Smooth muscle cell (in vitro differentiated cells): ENCODE results near the gene ZBTB42. TPM values are rescaled to one million over a fixed set of nuclear protein-coding genes. Genes with fewer than 3 reads are reported as not detected.

Experiments used
- DNase-seq: peaks from one replicate; lab custom pipeline; 2025; ENCODE audit not compliant: unreplicated experiment; lab: John Stamatoyannopoulos, UW
- H2AFZ ChIP-seq: fragments of 200-600 bp; sonication (generic); 2 replicates; pipeline ENCODE4 v1.6.0; 2016; ENCODE audit warnings: antibody characterized with exemption, low read depth, mild to moderate bottlenecking
- H3F3A ChIP-seq: fragments of 200-600 bp; sonication (generic); 2 replicates; pipeline ENCODE4 v1.6.0; 2017; ENCODE audit warnings: antibody characterized with exemption, low read depth
- H3K27ac ChIP-seq: fragments of 200-600 bp; sonication (generic); 2 replicates; pipeline ENCODE4 v1.5.1; 2016; ENCODE audit warnings: low read depth, mild to moderate bottlenecking
- H3K27me3 ChIP-seq: fragments of 200-600 bp; sonication (generic); 2 replicates; pipeline ENCODE4 v1.6.1; 2016; ENCODE audit warnings: low read depth, mild to moderate bottlenecking
- H3K36me3 ChIP-seq: fragments of 200-600 bp; sonication (generic); 2 replicates; pipeline ENCODE4 v1.5.1; 2016; ENCODE audit warnings: low read depth
- H3K4me1 ChIP-seq: fragments of 200-600 bp; sonication (generic); 2 replicates; pipeline ENCODE4 v1.5.1; 2016; ENCODE audit warnings: low read depth
- H3K4me2 ChIP-seq: fragments of 200-600 bp; sonication (generic); 2 replicates; pipeline ENCODE4 v1.6.0; 2016; ENCODE audit warnings: mild to moderate bottlenecking
- H3K4me3 ChIP-seq: fragments of 200-600 bp; sonication (generic); 2 replicates; pipeline ENCODE4 v1.5.1; 2016; ENCODE audit warnings: mild to moderate bottlenecking
- H3K79me2 ChIP-seq: fragments of 200-600 bp; sonication (generic); 2 replicates; pipeline ENCODE4 v1.6.0; 2016; ENCODE audit warnings: low read depth, mild to moderate bottlenecking
- H3K9ac ChIP-seq: fragments of 200-600 bp; sonication (generic); 2 replicates; pipeline ENCODE4 v1.6.0; 2016; ENCODE audit warnings: low read depth
- H3K9me3 ChIP-seq: fragments of 200-600 bp; sonication (generic); replicated peaks from 2 replicates; pipeline ENCODE4 v1.5.1; 2016; ENCODE audit warnings: low read depth
- H4K20me1 ChIP-seq: fragments of 200-600 bp; sonication (generic); 2 replicates; pipeline ENCODE4 v1.6.0; 2016; ENCODE audit warnings: low read depth
- CTCF ChIP-seq: fragments of 200-600 bp; sonication (generic); IDR thresholded peaks from 2 replicates; pipeline ENCODE4 v1.5.1; 2017; ENCODE audit warnings: borderline replicate concordance, mild to moderate bottlenecking, antibody characterized with exemption; ENCODE audit not compliant: insufficient read depth, poor library complexity, severe bottlenecking
- WGBS: methylation state at CpG from one replicate; pipeline ENCODE4 v1.1.7; 2016; ENCODE audit warnings: low lambda C conversion rate; 5-methylcytosine and 5-hydroxymethylcytosine counted together
- polyA plus RNA-seq: library from polyadenylated mRNA; unstranded; fragments of >200 nt; fragmentation: Nextera tagmentation; extraction: Ambion mirVana; gene quantifications from 2 replicates; pipeline ENCODE4 v1.2.1, GENCODE V29; 2016
- total RNA-seq: library from RNA; depleted of rRNA; stranded (reverse); fragments of >200 nt; gene quantifications from 2 replicates; pipeline ENCODE4 v1.2.3, GENCODE V29; 2014

The ZBTB42 gene
- total and polyA plus RNA-seq, 2 experiments from 2014 or later, result 0.72 to 1.6 TPM

- no peak overlapping the region for H2AFZ ChIP-seq
- no peak overlapping the region for H3K27ac ChIP-seq
- no peaks in the 10 kb centered on the region for H3K9me3 ChIP-seq
- no peak overlapping the region for H3K4me2 ChIP-seq
- no peak overlapping the region for H3K9ac ChIP-seq
- no peak overlapping the region for H3K4me3 ChIP-seq
- no peak for TF ChIP-seq CTCF
- H3K27me3 ChIP-seq, result no peaks in the 10 kb centered on the region
- H3F3A ChIP-seq, result no peaks in the 10 kb centered on the region
- H3K79me2 ChIP-seq, result peaks cover 34% of the 10 kb centered on the region
- H3K36me3 ChIP-seq, result no peaks in the 10 kb centered on the region
- DNase-seq, result no peak
- H4K20me1 ChIP-seq, result peaks cover 69% of the 10 kb centered on the region
- 97% methylated on average over 11 of the region's 11 CpGs for WGBS
- peaks cover 7% of the 10 kb centered on the region for H3K4me1 ChIP-seq
Measured at GRCh38 chr14:104755621-104756020, 45.3 kb upstream of the ZBTB42 start.

GRCh38 chr14:104756477-104757237 is 44.2 kb upstream of the ZBTB42 start:
- Histone ChIP-seq H3K36me3 (no peaks in the 10 kb centered on the region), H3K4me3 (no peak overlapping the region), H3K9me3 (no peaks in the 10 kb centered on the region), H3K27ac (no peak overlapping the region), H2AFZ (no peak overlapping the region), H3K9ac (no peak overlapping the region), H3K79me2 (peaks cover 34% of the 10 kb centered on the region), H3K4me2 (no peak overlapping the region), H4K20me1 (peaks cover 71% of the 10 kb centered on the region), H3F3A (no peaks in the 10 kb centered on the region), H3K4me1 (peaks cover 7% of the 10 kb centered on the region), H3K27me3 (no peaks in the 10 kb centered on the region)
- no peak for TF ChIP-seq CTCF
- WGBS, result 96% methylated on average over 25 of the region's 27 CpGs
- no peak for DNase-seq

GRCh38 chr14:104757238-104757585 is 43.7 kb upstream of the ZBTB42 start:
- Histone ChIP-seq H3K36me3 (no peaks in the 10 kb centered on the region), H3K27me3 (no peaks in the 10 kb centered on the region), H3K9ac (no peak overlapping the region), H3K4me3 (no peak overlapping the region), H3K79me2 (peaks cover 34% of the 10 kb centered on the region), H3K27ac (no peak overlapping the region), H3K9me3 (no peaks in the 10 kb centered on the region), H2AFZ (no peak overlapping the region), H4K20me1 (peaks cover 71% of the 10 kb centered on the region), H3K4me1 (peaks cover 7% of the 10 kb centered on the region), H3K4me2 (no peak overlapping the region), H3F3A (no peaks in the 10 kb centered on the region)
- DNase-seq, result no peak
- TF ChIP-seq CTCF, result no peak
- over 99% methylated on average over 10 of the region's 10 CpGs for WGBS

- Histone ChIP-seq H3K4me1 (peaks cover 7% of the 10 kb centered on the region), H3K27ac (no peak overlapping the region), H3K9me3 (no peaks in the 10 kb centered on the region), H2AFZ (no peak overlapping the region), H3K27me3 (no peaks in the 10 kb centered on the region), H4K20me1 (peaks cover 71% of the 10 kb centered on the region), H3K79me2 (peaks cover 34% of the 10 kb centered on the region), H3K36me3 (no peaks in the 10 kb centered on the region), H3F3A (no peaks in the 10 kb centered on the region), H3K9ac (no peak overlapping the region), H3K4me2 (no peak overlapping the region), H3K4me3 (no peak overlapping the region)
- 97% methylated on average over 19 of the region's 19 CpGs for WGBS
- TF ChIP-seq CTCF, result no peak
- no peak for DNase-seq
Measured at GRCh38 chr14:104757681-104758392, 43.1 kb upstream of the ZBTB42 start.
